HCEC 1CT (cell line): ENCODE measurements around the gene NOS3.

Source experiments
- DNase-seq: peaks from one replicate; pipeline ENCODE4 v3.0.0-alpha.2; 2017

NOS3 gene

DNA sequence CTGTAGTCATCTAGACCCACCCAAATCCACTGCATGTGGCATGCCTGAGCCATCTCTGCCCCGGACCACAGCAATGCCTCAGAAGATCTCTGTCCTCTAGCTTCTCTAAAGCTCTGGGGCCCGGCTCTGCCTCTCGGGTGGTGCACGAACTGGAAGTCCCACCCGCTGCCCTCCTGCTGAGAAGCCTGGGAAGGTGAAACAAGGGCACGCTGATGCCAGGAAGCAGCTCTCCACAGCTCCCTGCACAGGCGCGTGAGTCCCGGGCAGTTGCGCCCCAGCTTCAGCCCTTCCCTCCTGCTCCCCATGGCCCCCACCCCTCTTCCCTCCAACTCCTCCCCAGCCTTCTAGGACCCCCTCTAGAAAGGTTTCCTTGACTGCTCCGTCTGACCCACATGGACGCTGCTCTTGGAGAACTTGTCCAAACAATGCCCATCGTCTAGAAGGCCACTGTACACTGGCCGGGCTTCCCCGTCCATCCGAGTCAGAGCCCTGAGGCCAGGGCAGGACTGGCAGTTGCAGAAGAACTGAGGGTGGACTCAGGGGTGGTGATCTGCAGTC lies 25.5 kb upstream of the NOS3 start:
- no peak for DNase-seq

- no peak for DNase-seq
Measured at GRCh38 chr7:150966002-150966401, 24.8 kb upstream of the NOS3 start.

GRCh38 chr7:150967349-150967748 lies 23.5 kb upstream of the NOS3 start:
- DNase-seq = no peak

DNA sequence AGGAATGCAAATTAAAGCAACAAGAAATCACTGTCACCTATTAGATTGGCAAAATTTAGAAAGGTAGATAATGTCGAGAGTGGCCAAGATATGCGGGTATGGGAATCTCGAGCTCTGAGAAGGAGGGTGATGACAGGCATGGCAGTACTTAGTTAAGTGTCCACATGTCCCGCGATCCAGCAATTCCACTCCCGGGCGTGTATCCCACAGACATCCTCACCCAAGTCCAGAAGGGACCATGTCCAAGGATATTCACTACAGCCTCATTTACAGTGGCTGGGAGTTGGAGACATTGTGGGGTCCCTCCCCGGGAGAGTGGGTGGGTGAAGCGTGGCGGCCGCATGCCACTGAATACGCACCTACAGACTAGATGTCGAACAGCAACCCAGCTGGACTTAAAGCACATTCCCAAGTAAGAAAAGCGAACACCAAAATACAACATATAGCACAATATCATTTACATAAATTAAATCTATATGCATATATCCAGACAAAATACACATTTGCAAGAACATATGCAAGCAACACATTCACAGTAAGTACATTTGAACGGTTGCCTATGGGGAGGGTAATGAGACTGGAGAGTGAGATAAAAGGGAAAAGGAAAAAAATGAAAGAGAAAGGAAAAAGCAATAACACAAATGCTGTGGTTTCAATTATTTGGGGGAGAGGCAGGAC lies 22.6 kb upstream of the NOS3 start:
- DNase-seq = no peak

DNA sequence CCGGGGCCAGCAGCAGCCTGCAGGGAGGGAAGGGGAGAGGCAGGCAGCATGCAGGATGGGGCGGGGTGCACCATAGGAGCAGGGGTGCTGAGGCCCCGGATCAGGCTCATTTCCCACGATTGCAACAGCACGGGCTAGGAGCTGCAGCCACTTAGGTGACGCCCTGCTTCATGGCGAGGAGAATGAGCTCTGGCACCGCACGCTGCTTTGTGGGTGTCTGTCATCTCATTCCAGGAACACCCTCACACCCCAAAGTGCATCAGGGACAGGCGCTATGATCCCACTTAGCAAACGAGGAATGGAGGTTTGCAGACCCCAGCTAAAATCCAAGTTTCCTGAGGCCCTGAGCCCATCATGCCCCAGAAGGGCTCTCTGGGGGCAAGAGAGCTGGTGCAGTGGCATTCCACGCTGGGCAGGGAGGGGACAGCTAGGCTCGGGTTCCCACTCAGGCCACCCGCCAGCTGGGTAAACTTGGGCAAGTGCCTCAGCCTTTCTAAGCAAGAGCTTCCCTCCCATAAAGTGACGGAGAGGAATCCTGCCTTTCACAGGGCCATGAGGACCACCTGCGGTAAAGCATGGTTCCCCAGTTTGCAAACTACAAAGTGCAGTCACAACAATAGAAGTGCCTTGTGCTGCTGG lies 22.0 kb upstream of the NOS3 start:
- DNase-seq = no peak

DNA sequence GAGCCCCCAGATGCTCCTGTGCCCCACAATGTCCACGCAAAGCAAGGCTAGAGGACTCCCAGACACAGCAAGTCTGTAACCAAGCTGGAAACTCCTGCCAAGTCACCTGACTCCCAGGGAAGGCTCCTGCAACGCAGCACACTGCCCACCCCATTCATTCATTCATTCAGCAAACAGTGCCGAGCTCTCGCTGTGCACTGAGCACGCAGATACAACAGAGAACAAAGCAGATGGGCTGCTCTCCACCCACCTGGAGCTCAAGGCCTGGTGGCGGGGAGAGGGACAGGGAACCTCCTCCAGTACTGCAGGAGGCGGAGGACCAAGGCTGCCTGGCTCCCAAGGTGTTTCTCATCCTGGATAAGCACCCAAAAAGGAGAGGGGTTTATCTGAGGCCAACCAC lies 21.3 kb upstream of the NOS3 start:
- DNase-seq = no peak

DNA sequence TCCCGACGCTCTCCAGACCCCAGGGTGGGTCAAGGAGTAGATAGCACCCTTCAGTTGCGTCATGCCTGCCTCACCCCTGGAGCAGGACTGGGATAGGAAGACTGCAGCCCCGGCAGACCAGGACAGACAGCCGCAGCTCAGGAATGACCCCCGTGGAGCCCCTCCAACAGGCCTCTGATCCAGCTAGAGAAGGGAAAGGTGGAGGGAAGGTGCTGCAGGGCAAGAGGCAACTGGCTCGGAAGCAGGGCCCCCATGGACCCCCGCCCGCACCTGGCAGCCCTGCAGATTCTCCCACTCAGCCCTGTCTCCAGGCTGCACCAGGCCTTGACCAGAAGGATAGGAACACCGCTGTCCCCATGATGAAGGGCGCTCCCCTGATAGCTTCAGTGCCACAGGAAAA lies 20.4 kb upstream of the NOS3 start:
- DNase-seq = no peak

DNA sequence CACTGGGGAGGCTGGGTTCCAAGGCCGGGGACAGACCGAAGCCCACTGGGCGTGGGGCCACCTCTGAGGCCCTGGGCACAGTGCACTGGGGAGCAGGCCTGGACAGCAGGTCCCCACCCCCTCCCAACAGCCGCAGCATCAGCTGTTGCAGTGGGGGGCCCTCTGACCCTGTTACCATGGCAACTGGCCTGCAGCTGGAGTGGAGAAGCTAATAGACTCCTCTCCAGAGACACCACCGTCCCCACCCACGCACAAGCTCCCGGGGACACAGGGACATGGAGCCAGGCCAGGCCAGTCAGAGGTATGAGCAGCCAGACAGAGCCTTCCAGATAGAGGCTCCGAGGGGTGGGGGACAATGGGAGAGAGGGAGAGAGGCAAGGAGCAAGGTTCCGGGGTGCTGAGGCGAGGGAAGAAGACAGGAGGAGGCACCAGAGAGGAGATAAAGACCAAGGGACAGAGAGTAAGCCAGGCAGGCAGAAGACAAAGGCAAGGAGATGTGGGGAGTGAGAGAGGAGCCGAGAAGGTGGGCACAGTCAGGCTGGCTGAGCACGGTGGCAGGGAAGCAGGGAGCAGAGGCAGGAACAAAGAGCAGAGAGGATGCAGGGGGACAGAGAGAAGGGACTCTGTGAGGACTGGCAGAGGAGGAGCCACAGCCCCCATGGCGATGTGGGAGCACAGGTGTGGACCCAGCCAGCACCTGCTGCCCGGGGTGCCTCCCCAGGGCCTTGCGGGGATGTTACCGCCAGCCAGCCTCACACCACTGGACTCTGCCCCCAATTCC lies 19.4 kb upstream of the NOS3 start:
- no peak for DNase-seq

- no peak for DNase-seq
Measured at GRCh38 chr7:150972023-150972468, 18.8 kb upstream of the NOS3 start.

- no peak for DNase-seq
Measured at GRCh38 chr7:150972741-150973140, 18.1 kb upstream of the NOS3 start.

DNA sequence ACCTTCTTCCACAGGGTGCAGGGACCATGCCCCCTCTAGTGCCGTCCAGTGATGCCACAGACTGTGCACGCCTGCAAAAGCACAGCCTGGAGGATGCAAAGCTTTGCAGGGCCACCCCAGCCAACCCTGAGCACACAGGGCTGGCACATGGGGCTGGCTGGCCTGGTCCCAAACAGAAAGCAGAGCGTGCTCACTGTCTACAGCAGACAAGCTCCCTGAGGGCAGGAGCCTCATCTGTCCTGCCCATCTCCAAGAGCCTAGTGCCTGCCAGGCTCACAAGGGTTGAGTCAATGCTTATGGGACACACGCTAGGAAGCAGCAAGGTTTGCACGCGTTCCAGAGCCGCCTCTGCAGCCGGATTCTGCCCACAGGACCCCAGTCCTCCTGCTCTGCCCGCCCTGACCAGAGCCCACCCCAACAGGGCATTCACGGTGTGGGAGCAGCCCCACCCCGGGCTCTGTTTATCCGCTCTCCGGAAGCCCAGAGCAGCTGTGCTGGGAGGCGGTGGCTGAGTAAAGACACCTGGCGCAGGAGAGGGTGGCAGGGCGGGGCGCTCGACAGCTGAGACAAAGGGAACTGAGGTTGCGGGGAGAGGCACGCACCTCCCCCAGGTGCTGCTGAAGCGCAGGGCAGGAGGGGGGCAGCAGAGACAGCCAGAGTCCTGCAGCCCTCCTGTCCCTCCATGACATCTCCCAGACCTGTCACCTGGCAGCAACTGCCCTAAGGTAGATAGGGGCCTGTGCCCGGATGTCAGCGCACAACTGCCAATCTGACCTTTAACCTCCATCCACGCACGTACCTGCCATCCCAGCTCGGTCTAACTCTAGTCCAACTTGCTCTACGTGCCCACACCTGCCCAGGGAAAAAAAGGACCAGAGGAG lies 17.0 kb upstream of the NOS3 start:
- DNase-seq = no peak

DNA sequence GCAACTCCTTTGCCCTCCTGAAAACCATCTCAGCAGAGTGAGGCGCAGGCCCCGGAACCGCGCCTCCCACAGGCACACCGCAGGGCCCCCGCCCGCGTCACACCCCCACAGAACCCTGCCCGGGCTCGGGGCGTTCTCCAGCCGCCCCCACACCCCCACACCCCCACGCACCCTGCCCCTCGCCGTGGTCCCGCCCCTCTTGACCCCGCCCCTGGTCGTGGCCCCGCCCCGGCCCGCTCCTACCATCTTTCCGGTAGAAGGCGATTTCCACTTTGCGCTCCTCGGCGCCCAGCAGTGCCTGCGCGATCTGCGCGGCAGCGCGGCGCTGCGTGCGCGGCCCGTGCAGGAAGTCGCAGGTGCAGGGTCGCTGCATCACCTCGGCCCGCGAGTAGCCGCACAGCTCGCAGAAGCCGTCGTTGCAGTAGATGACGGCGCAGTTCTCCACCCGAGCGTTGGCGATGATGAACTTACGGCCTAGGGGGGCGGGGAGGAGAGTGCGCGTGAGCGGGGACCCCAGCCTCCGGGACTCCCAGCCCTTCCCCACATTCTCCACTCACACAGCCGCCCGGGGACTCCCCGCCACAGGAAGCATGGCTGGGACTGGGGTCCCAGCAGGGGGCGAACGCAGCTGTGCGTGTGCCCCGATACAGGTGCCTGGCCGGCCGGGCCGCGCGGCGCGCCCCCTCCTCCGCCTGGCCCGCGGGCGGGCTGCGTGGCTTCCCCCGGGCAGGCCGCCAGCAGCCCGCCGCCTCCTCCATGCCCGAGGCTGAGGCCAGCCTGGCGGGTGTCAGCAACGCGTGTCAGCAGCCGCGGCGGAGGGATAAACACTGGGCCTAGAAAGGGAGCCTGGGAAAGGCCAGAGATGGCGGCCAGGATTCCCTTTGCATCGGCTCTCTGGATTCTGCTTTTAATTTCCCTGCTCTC lies 16.1 kb upstream of the NOS3 start:
- DNase-seq = no peak

GRCh38 chr7:150975536-150976319 lies 15.1 kb upstream of the NOS3 start:
- DNase-seq = no peak

DNA sequence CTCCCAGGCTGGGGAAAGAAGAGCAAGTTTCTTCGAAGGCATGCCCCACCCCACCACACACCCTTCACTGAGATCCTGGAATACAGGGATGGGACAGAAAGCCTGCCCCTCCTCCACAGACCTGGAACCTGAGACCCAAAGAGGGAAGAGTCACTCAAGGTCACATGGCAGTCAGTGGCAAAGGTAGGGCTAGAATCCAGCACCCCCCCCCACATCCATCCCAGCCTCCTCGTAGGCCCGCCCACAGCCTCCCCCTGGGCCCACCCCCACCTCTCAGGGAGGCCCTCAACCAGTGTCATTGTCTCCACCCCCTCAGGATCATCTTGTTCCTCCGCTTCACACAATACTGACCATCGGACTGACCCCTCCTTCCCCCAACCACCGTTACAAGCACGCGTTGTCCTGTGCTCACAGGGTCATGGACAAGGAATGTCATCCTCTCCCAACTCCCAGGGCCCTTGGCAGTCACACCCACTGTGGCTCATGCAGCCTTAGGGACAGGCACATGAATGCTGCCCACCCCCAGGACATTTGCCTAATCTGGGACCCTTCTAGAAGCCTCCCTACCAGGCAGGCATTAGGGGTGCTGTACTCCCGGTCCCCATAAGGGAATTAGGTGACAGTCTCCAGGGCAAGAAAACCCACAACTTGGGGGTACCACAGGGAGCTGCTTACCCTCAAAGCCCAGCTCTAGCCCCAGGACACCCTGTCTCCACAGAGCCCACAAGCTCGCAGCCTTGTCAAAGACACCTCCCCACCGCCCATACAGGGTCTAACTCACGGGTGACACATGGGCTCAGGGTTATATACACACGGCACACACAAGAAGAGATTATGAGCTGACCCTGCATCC lies 14.1 kb upstream of the NOS3 start:
- no peak for DNase-seq

- DNase-seq = no peak
Measured at GRCh38 chr7:150977382-150978125, 13.3 kb upstream of the NOS3 start.

DNA sequence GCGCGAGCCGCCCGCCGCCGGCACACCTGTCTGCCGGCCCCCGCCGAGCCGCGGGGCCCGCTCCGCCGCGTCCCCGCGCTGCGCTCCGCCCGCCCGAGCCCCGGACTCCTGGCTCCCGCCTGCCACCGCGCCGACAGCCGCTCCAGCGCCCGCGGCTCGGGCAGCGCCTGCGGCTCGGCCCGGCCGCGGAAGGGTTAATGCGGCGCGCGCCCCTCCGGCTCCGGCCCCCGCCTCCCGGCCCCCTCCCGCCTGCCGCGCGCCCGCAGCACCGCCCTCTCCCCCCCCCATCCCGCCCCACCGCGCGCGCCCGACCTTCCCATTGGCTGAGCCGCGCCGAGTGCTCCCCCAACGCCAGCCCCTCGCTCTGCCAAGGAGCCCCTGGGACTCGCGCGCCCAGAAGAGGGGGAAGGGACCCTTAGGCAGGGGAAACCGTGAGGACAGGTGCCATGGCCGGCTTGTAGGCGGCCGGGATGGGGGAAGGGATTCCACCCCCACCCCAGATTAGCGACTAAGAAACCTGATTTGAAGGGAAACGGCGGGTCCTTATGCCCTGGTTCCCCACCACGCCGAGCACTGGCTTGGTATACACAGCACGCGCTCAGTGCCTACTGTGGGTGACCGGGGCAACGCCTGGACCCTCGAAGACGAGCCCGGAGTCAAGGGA lies 12.6 kb upstream of the NOS3 start, which contains the start of gene KCNH2:
Gene KCNH2, minus strand, starts transcription at position 196 of the 664 bp plus-strand sequence. CDS start 408 bp downstream, outside the sequence.
- no peak for DNase-seq

- DNase-seq = no peak
Measured at GRCh38 chr7:150979713-150980390, 11.0 kb upstream of the NOS3 start.

DNA sequence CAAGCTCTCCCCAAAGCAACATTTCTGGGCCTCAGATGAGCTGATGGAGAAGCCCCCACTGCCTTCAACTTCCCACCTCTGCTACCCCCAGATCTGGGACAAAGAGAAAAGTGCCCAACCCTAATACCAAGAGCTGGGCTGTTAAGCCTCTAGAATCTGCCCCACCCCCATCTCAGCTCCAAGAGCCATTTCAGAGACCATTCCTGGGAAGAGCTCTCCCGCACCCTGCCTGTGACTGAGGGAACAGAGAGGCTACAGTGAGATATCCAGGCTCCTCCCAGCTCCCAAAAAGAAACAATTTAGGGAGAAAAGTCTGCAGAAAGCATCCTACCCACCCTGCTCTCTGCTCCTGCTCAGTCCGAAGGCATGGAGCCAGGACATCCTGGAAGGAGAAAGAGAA lies 10.2 kb upstream of the NOS3 start:
- DNase-seq = no peak
